GM19328 (cell line): Measurements from ENCODE around the gene GPR171.

Source experiments
- ATAC-seq: cut with Tn5 transposase; IDR thresholded peaks from one replicate; pipeline ENCODE4 v1.9.1; 2021; ENCODE audit warnings: mild to moderate bottlenecking, moderate library complexity; ENCODE audit not compliant: unreplicated experiment

Gene GPR171

DNA sequence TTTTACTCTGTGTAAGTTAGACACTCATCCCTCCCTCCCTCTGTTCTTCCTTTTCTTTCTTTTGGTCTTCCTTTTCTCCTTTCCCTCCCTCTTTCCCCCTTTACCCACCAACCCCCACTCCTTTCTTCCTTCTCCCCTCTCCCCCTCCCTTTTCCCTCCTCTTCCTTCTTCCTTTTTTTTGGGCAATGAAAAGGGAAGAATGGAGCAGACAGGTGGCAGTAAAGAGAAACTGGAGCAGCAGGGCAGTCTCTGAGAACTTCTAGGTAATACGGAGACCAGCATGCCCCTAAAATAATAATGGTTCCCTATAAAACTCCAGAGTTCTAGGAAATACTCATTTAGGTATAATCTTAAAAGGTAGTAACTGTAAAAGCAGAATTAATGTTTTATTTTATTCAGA is 11.4 kb upstream of the GPR171 start:
- ATAC-seq = no peak

DNA sequence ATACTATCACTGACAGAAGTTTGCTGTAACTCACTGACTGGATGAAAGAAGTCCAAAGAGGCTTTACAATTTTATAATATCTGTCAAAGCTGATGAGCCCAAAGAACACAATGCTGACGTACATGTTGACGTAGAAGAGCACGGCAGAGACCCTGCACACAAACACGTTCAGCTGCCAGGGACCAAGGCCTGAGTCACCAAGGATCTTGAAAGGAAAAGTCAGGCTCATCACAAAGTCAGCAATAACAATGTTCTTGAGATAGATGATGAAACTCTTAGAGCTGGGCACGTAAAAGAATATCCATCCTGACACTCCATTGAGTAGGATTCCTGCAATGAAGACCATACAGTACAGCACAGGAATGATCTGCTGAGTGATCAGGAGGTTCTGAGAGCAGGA is 10.9 kb upstream of the GPR171 start:
- ATAC-seq = no peak

DNA sequence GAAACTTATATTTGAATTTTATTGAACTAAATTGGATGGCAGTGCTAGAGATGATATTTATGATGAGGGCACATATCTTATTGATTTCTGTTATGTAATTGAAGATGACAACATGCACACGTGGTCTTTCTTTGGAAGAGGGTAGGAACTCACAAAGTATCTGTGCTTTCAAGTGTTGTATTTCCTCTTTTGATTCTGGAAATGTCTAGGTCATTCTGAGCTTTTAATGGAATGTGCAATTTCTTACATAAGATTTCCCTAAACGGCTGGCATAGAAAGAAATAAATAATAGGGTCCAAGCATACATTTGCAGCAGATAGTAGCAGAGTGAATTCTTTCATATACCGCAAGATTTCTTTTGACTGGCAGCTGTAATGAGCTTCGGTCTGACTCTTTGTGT is 10.1 kb upstream of the GPR171 start:
- no peak for ATAC-seq

DNA sequence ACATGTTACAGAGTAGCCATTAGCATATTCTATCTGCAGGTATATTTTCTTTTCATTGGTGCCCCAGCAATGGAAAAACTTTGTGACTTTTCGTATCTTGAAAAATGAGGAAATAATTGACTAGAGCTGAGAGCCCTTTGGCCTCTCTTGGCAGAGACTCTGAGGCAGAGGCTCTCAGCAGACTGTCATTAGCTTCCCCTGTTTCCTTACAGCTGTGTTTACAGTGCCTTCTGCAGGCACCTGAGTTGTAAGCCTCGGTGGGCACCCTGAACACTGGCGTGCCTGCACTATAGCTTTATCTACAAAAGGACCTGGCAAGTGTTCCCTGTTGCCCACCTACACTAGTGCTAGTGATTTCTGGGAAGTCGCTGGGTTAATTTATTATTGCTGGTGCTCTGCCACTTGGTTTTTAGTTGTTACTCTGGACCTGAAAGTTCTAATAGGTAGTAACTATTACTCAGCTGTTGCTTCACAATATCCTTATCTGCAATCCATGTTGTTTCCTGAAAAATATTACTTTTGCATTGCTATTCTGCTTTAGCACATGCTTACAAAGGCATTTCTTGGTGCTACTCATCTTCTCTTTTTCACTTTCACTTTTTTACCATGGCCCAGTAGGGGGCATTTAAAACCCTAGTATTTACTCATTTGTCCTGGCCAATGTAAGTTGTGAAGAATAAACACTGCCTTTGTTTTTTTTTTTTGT is 7.8 kb upstream of the GPR171 start:
- ATAC-seq = no peak

DNA sequence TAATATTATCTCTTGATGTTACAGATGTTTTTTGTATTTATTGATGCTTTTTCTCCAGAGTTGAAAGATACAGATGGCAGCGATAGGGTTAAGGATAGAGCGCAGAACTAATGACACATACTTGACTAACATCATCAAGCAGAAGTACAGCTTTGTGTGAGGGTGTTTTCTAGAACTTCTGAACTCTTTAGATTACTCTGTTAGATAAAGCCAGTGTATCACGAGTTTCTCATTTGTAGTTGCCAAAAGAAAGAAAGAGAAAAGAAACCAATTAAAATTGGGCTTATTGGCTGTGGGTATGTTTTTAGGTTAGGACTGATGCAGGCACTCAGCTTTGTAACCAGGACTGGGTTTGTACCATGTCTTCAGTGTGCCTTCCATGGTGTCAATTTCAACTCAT is 6.6 kb upstream of the GPR171 start:
- no peak for ATAC-seq

DNA sequence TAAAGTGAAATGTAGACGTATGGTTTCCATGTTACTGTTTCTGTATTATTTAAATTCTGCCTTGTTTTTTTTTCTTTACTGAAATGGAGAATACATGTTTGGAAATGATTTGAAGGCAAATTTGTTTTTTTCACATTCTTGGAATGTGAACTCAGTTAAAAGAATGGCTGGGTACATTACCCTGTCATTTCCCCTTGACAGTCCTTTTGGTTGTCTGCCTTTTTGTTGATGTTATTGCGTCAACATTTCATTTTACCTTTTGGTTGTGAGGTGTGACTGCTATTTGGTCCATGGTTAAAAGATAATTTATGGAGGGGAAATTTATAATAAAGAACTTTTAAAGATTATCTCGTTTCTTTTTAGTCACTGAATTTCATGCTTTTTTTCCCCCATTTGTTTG is 3.2 kb upstream of the GPR171 start:
- ATAC-seq = no peak

DNA sequence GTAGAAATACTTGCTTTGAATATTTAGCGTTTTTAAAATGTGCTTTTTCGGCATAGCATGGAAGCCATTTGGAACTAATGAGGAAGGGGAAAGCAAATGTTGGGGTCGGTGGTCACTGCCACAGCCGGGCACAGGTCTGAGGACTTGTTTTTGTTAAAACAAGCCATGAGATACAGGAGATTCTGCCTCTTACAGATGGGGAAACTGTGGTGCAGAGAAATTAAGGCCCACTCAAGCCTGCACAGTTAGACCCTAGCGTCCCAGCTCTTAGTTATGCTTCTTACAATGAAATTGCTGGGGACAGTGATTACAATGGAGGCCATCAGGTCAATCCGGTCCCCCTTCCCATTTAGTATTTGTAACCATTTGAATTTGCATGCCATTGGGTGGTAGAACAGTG is 2.5 kb upstream of the GPR171 start:
- no peak for ATAC-seq

DNA sequence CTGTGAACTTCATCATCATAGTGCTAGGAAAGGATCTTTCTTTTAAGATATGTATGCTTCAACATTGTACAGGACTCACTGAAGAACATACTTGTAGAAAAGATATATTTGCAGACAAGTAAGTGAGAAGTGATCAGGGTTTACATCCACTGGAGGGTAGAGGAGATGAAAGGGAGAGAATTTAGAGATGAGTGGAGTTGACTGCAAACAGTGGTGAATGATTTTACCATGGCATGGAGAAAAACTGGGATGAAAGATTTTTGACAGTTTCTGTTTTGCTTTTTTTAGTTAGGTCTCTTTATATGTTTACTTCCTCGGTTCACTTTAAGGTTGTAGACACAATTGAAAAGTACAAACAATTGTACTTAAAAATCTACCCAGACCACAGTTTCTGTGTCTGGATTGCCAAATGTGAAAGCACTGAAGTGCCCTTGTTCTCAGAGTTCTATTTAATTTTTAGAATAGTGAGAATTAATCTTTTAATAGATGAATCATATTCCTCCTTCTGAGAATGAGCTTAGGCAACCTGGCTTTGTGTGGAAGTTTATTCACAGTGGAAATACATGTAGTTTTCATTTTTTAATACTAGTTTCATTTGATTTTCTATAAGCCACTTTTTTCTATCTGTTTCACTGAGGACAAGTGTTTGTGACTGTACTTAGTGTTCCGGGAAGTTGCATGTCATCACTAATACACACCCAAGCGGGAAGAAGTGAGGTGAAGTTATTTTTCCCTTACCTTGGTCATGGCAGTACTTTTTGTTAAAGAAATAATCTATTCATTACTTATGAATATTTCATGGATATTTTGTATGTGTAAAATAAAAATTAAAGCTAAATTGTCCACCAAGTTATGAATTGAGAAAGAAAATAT is 1.8 kb upstream of the GPR171 start:
- ATAC-seq = no peak

DNA sequence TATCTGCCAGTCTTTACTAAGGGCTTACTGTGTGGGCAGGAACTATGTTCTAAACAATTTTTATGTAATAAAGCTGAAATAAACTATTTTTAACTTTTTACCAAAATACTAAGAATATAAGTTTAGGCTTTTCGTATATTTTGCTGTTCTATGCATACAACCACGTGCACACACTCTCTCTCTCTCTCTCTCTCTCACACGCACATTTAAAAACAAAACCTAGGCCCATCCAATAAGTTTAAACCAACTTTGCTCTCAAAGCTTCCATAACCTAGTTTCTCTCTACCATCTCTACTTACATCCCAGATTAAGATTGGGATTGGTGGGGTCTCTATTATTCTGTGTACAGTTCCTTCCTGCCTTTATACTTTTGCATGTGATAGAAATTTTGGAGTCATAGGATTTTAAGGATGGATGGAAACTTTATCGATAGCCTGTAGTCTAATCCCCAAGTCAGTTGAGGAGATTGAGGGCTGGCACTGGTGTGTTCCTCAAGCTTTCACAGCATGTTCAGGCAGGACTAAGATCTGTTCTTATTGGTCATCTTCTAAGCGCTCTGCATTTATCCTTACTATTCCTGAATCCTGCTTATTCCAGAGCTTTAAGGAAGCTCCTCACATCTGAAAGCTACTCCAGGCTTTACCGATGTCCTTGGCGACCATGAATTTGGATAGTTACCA is 1.8 kb downstream of the GPR171 start:
- no peak for ATAC-seq

DNA sequence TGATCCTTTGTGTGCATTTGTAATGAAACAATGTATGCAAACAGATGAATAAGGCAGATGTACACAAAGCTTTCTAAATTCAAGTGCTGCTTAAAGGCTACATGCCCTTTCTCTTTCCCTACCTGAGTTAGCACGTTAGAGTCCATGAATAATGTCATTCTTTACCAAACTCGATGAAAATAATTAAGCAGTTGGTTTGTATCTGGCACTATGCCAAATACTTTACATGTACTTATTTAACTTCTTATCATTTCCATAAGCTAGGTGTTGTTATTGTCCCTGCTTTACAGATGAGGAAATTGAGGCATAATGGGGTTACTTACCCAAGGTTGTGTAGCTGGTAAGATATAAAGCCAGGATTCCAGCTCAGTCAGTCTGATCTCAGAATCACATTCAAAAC is 2.4 kb downstream of the GPR171 start:
- ATAC-seq = no peak

DNA sequence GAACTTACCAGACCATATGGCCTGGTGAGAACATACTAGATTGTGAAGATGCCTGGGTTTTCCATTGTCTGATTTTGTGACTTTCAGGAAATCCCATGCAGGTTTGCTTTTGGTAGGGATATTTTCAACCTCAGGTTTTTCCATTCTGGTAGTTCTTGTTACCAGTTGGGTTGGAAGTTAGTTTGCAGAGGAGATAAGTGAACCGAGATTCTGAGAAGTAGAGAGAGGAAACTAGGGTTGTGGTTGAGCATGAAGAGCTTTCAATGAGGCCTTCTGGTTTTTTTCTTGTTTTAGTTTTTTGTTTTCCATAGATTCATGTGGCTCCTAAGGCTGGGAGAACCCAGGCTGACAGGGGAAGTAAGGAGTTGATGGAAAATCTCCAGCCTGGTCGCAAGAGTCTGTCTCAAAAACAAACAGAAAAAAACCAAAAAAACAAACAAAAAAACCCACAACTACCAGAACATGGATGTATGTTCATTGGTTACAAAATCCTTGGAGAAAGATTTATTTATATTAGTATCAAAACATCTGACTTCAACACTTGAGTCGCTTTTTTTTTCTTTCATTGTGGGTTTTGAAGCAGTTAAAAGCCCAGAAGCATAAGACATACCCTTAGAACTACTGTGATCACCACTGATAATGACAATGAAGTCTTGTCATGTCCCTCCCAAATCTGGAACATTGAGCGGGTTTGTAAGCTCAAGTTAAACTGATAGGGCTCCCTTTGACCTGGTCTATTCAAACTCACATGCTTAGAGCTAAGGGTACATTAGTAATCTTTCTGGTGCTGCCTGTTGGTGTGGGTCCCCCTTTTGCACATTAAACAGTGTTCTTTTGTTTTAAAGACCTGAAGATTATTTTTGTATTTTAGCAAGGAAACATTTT is 3.2 kb downstream of the GPR171 start:
- ATAC-seq = no peak

DNA sequence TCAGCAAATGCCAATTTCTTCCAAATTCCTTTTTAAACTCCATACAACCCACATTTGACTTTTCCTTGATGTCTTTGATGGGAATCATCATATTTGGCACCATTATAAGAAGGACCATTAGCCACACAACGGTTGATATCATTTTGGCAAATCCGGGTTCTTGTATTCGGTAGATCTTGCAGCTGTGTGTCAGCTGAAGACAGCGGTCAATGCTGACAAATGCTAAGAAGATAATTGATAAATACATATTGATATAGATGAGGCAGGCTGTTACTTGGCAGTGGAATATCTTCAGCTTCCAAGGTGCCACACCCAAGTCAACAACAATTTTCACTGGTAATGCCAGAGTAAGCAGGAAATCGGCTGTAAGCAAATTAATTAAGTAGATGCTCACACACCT is 4.2 kb downstream of the GPR171 start:
- ATAC-seq = no peak

DNA sequence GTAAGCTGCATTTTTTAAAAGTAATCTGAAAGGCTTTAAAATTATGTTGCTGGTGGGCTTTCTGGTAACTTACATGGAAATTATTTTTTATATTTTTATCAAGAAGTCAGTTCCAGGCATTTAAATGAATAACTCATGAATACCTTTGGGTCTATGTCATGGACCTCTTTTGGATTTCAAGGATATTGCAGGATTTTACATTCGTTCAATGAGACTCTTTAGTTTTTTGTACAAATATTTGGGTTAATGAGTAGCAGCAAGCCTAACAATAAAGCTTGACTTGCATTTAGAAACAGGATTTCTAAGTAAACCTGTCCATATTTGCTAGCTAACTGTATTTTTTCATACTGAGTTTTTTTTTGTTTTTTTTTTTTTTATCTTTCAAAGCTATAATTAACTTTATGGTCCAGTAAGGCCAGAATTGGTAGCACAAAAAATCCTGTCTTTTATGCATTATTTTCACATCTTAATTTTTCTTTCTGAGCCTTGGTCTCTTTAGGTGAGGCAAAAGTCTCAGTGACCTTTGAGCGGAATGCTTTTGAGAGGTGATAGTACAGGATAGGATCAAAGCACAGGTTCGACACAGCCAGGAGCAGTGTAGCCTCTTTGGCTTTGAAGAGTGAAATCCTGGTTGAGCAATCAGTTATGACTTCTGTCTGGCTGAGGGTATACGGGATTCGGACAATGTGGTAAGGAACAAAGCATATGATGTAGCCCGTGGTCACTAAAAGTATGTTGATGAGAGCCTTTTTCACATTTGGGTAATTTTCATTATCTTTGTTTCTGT is 4.8 kb downstream of the GPR171 start:
- ATAC-seq = no peak

DNA sequence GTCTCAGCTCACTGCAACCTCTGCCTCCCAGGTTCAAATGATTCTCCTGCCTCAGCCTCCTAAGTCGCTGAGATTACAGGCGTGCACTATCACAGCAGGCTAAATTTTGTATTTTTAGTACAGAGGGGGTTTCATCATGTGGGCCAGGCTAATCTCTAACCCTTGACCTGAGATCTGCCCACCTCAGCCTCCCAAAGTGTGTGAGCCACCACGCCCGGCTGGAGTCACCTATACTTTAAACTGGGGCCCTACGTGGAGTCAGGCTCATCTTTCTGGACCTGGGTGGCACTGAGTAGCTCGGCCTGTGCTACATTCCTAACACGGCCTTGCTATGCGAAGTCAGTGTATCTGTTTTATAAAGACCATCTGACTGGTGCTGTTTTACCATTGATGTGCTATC is 5.8 kb downstream of the GPR171 start:
- ATAC-seq = no peak

DNA sequence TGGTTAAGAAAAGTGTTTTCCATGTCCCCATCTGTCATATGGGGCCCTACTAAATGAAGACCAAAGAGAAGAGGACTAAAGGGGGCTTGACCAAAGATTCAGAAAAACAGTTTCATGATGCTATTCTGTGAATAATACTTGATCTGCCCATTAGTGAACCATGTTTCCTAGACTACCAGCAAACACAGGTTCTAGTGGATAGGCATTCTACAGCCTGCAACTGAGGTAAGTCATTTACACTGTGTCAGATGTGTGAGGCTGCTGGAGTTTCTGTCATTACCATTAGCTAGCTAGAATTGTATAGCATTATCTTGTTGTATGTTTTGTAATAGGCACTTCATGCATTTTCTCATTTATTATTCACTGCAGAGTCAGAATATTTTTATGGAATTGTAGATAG is 6.6 kb downstream of the GPR171 start:
- ATAC-seq = no peak

DNA sequence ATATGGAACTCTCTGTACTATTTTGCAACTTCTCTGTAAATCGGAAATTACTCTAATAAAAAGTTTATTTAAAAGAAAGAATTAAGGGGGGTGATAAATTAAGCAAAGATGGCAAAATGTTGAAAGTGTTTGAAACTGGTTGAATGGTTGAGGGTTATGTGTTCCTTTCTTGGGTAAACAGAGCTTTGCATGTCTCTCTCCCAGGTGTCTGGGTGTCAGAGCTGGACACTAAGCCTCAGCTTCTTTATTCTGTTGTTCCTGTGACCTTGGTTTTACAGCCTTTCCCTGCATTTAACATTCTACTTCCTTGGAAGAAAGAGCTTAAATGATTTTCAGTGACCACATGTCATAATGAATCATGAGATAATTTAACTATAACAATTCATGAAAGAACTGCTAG is 7.2 kb downstream of the GPR171 start:
- ATAC-seq = no peak

DNA sequence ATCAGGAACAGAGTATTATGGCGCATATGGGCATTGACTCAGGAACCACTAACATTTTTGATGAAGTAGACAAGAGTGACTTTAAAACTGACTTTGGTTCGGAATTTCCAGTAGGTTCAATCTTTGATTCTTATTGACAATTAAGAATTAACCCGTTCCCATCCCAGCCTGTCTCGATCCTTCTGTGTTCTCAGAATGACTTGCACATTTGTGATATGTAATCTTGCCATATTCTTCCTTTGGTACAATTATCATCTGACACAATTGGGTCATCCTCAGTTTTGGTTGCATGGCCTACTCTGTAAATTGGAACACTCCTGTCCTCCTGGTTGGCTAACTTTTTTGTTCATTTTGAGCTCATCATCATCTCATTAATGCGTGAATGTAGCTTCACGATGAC is 10.5 kb downstream of the GPR171 start:
- no peak for ATAC-seq

DNA sequence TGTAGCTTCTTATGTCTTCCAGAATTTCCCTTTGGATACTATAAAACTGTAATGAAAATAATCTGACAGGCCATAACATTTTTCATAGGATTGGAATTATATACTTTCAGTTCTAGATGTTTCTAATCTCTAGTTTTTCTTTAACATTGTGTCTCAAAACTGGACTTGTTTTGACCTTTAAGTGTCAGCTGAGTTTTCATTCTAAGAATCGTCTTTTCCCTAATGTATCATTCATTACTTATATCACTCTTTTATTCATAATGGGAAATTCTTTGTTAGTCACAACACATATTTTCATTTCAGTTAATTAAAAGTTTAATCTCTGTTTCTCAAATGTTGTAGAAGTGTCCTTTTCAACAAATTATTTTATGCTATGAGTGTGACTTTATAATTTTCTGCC is 11.9 kb downstream of the GPR171 start:
- no peak for ATAC-seq

DNA sequence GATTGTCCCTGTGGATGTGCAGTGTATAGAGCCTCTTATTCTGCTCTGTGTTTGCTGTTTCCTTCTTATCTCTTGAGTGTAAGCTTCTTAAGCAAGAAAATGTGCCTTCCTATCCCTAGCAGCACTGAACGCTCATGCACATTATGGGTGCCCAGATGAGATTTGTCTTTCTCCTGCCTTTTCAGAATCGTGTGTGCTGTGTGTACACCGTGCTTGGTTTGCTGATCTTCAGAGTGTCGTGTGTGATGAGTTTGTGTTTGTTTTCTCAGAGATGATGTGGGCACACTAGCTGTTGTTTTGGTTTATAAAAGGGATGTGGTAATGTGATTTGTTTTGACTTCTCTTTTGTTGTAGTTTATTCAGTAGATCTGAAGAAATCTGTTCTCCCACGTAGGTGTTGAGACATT is 19.7 kb downstream of the GPR171 start:
- no peak for ATAC-seq
